Activated naive CD4-positive, alpha-beta T cell treated with anti-CD3 and anti-CD28 coated beads, Interleukin-2, amount 50 U/mL, for 72 hours (primary cell): Measurements from ENCODE around the gene GLE1. TPM values are rescaled to one million over a fixed set of nuclear protein-coding genes. Genes with fewer than 3 reads are reported as not detected.
"Not testable (repeated sequence)": the region's sequence is repeated elsewhere in the genome, so short reads cannot be mapped to it uniquely, and the experiment has no call there.

Experiments used
- ATAC-seq, 2 donors: fragments of 150-1000 bp; cut with Tn5 transposase; 2 replicates each; pipeline ENCODE4 v1.10.0; 2021; ENCODE audit warnings: mild to moderate bottlenecking in 2 of 2, moderate library complexity in 2 of 2
- DNase-seq, 2 donors: peaks; one replicate each; pipeline ENCODE4 v3.0.0; 2021 to 2022; ENCODE audit warnings: low spot score in 2 of 2
- H3K27ac Mint-ChIP-seq, 2 donors: one replicate each; pipeline ENCODE4 v1.8.0; 2022; ENCODE audit warnings: mild to moderate bottlenecking in 2 of 2, mixed read lengths in 2 of 2
- H3K36me3 Mint-ChIP-seq, 2 donors: one replicate each; pipeline ENCODE4 v1.8.0; 2022; ENCODE audit warnings: mixed read lengths in 2 of 2
- H3K9me3 Mint-ChIP-seq, 2 donors: one replicate each; pipeline ENCODE4 v1.8.0; 2022; ENCODE audit warnings: mixed read lengths in 2 of 2
- total RNA-seq, 2 donors: library from RNA; stranded (reverse); gene quantifications; one replicate each; pipeline ENCODE4 v1.2.3, GENCODE V29; 2022

GLE1 gene
- total RNA-seq, 2 donors from 2014 or later = 51.4 to 57.0 TPM

- no peak overlapping the region for H3K27ac Mint-ChIP-seq
- peaks cover 0 to 7% of the 10 kb centered on the region in 2 donors for H3K36me3 Mint-ChIP-seq
- no peak for ATAC-seq
- H3K9me3 Mint-ChIP-seq = no peaks in the 10 kb centered on the region
- DNase-seq = no peak
These were observed 51.8 kb downstream of the GLE1 start for GRCh38 chr9:128556276-128556675.

DNA sequence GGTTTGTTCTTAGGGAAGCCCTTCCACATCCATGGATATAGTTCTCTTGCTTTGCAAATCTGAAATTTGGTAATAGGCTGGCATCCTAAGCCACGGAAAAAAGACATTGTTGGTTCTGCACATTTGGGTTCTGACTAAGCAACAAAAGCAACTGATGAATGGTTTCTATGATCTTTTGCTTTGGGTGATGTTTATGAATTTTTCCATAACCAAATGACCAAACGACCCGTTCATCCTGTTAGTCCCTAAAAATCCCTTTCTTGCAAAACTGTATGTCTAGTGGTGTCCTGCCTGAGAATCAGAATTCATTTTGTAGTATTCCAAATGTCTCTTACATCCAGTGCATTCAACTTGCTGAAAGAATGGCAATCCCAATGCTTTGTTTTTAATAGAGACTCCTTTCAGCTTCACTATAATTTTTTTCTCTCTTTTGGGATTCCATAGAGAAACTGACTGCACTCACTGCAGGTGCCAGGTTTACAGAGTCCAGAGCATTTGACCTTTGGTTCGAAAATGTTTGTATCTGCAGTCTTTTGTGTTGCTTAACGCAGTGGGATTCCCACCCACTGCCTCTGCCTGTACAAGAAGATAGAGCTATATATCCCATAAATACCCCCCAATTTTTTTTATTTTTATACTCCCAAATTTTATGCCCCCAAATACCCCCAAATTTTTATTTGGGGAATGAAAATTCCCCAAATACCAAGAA is 52.6 kb downstream of the GLE1 start:
- ATAC-seq (no peak), DNase-seq (no peak)
- peaks cover 0 to under 1% of the 10 kb centered on the region in 2 donors for H3K36me3 Mint-ChIP-seq
- H3K27ac Mint-ChIP-seq = peak overlapping the region in 1 of 2 donors; percentile 86
- no peaks in the 10 kb centered on the region for H3K9me3 Mint-ChIP-seq

DNA sequence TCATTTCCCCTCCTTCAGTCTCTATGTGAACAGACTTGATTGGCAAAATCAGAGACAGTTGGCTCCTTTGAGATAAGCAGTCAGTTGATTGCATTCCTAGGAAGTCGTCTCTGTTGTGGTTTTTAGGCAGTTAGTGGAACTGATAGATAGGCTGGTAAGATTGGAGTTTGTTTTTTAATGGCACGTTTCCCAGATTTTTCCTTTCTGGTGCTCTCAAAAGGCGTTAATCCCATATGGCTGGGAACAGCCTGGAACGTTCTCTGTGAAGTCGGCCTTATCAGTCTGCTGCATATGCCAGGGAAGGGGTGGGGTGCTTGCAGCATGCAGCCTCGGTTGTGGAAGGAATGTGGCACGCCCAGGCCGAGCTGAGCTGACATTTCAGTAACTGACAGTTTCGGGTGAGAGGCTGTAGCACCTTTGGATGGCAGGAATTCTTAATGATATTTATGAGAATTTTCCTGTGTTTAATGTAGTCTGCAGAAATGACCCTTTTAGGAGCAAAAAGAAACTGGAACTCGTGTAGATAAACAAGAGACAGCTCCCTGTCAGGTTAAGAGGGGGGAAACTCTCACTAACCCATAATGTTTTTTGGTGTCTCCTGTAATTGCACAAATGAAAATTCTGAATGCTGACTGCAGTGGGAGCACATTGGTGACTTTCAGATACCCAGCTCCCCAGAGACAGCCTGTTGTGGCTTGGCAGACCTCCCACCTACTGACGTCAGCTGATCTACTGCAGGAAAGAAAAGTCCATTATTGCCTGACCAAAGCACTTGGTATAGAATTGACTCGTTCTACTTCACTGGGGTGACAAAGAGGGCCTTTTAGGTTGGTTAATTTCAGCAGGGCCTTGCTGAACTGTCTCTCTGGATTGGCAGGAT is 54.2 kb downstream of the GLE1 start:
- peak; percentile 76 to 89 for ATAC-seq
- Mint-ChIP-seq H3K36me3 (no peaks in the 10 kb centered on the region), H3K27ac (peak overlapping the region; percentile 78 to 79), H3K9me3 (no peaks in the 10 kb centered on the region)
- peak in 1 of 2 donors; percentile 54 for DNase-seq

DNA sequence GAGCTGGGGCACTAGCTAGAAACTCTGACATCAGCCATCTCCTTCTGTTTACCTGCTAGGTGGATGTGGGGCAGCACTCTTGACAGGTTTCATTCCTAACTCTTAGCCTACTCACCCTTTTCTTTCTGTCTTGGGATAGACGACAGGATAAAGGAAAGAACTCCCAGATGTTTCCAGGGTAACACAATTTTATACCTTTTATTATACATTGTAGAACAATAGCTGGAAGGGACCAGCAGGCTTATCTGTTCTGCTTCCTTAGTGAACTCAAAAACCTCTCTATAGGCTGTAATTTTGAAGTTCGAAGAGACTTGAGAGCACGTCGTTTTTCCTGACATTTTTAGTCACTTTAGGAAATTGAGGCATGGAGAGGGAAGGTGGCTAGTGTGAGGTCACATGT is 61.1 kb downstream of the GLE1 start:
- ATAC-seq (no peak), DNase-seq (no peak)
- H3K36me3 Mint-ChIP-seq = peaks cover 0 to 5% of the 10 kb centered on the region in 2 donors
- H3K27ac Mint-ChIP-seq = no peak overlapping the region
- H3K9me3 Mint-ChIP-seq = no peaks in the 10 kb centered on the region

GRCh38 chr9:128568470-128569078 is 64.1 kb downstream of the GLE1 start:
- DNase-seq = no peak
- H3K27ac Mint-ChIP-seq = peak overlapping the region; percentile 49 to 65
- H3K9me3 Mint-ChIP-seq = no peaks in the 10 kb centered on the region
- no peak for ATAC-seq
- H3K36me3 Mint-ChIP-seq = peaks cover 0 to 5% of the 10 kb centered on the region in 2 donors

DNA sequence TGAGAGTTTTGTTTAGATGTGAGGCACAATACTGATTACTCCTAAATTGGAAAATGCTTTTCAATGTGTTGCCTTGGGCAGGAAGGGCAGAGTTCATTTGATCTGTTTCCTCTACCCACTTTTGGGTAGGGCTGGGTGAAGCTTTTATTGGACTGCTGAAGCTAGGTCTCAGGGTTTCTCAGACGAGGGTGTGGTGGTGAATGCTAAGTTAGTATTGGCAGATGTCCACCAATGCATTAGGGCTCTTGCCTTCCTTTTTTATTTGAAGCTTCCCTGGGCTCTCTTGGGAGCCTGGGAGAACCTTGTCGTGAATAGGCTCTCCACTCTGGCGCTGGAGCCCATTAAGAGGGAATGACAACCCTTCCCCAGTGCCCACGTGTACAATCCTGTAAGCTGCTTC is 71.0 kb downstream of the GLE1 start:
- Mint-ChIP-seq H3K9me3 (no peaks in the 10 kb centered on the region), H3K36me3 (peaks cover 5 to 6% of the 10 kb centered on the region in 2 donors), H3K27ac (peak overlapping the region; percentile 35 to 41)
- DNase-seq (no peak), ATAC-seq (no peak)

DNA sequence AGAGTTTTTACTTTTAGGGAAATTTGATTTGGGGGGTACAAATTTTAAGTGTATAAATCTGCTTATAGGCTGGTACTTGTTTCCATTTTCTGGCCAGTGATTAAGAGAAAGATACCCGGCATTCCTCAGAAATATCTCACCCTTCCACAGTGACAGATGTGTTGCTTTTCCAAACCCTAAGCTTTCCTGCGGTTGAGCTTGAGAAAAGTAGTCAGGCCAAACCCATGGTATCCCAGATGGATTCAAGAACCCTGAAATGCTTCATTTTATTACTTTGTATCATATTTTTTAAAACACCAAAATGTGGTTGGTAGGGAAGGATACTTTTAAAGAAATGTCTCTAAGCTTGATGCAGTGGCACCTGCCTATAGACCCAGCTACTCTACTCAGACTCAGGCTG is 71.4 kb downstream of the GLE1 start:
- DNase-seq = no peak
- H3K9me3 Mint-ChIP-seq = no peaks in the 10 kb centered on the region
- ATAC-seq = no peak
- H3K36me3 Mint-ChIP-seq = peaks cover 5 to 10% of the 10 kb centered on the region in 2 donors
- peak overlapping the region; percentile 35 to 41 for H3K27ac Mint-ChIP-seq

GRCh38 chr9:128577206-128577605 is 72.7 kb downstream of the GLE1 start:
- no peak for ATAC-seq
- H3K27ac Mint-ChIP-seq = peak overlapping the region in 1 of 2 donors; percentile 26
- no peak for DNase-seq
- peaks cover 5 to 12% of the 10 kb centered on the region in 2 donors for H3K36me3 Mint-ChIP-seq
- H3K9me3 Mint-ChIP-seq = no peaks in the 10 kb centered on the region

DNA sequence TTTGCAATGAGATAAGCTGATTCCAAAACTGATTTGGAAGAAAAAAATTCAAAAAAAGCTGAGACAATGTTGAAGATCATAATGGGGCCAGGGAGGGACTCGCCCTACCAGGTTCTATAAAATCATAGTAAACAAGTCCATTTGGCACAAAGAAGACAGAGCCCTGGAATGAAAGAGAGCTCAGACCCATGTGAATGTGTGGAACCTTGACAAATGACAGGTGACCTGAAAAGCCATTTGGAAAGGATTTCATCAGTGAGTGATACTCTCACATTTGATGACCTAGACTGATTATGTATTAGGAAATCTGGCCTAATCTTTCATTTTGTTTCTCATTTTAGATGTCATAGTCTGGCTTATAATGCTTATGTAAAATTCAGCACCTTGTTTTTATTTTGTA is 74.7 kb downstream of the GLE1 start:
- no peak for DNase-seq
- no peak overlapping the region for H3K27ac Mint-ChIP-seq
- H3K36me3 Mint-ChIP-seq = peaks cover 5 to 12% of the 10 kb centered on the region in 2 donors
- H3K9me3 Mint-ChIP-seq = no peaks in the 10 kb centered on the region
- no peak for ATAC-seq

DNA sequence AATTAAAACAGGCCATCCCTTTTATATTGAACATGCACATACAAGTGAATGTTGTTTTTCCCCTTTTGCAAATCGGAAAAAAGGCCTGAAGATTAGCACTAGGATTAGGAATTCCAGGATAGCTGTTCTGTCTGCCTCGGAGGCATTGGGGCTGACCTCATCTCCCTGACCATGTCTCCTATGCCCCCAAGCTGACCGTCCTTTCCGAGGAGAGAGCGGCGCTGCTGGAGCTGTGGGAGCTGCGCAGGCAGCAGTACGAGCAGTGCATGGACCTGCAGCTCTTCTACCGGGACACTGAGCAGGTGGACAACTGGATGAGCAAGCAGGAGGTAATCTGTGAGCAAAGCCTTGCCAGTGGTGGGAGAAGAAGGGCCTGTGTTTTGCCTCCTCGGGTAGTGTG is 76.2 kb downstream of the GLE1 start:
- H3K9me3 Mint-ChIP-seq = no peaks in the 10 kb centered on the region
- H3K36me3 Mint-ChIP-seq = peaks cover 5 to 18% of the 10 kb centered on the region in 2 donors
- ATAC-seq (no peak), DNase-seq (no peak)
- H3K27ac Mint-ChIP-seq = peak overlapping the region in 1 of 2 donors; percentile 46

DNA sequence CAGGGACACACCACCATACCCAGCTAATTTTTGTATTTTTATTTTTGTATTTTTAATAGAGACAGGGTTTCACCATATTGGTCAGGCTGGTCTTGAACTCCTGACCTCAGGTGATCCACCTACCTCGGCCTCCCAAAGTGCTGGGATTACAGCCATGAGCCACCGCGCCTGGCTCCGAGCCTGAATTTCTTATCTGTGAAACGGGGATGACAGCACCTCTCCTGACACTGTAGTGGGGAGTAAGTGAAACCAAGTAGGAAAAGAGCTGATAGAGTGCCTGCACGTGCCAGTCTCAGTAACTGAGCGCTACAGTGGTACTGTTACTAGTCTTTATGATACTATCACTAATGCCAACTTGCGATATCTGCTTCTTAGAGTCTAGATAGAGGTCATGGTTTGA is 80.6 kb downstream of the GLE1 start:
- not testable (repeated sequence) for H3K9me3 Mint-ChIP-seq, ATAC-seq, DNase-seq
- peaks cover 5 to 31% of the 10 kb centered on the region in 2 donors for H3K36me3 Mint-ChIP-seq
- H3K27ac Mint-ChIP-seq = peak overlapping the region in 1 of 2 donors; percentile 4

DNA sequence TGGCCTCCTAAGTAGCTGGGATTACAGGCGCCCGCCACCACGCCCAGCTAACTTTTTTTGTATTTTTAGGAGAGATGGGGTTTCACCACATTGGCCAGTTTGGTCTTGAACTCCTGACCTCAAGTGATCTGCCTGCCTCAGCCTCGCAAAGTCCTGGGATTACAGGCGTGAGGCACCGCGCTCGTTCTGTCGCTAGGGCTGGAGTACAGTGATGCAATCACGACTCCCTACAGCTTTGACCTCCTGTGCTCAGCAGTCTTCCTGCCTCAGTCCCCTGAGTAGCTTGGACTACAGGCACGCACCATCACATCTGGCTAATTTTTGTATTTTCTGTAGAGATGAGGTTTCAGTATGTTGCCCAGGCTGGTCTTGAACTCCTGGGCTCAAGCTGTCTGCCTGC is 82.4 kb downstream of the GLE1 start:
- H3K9me3 Mint-ChIP-seq, DNase-seq: not testable (repeated sequence)
- ATAC-seq = peak in 1 of 2 donors; percentile 29
- Mint-ChIP-seq H3K27ac (peak overlapping the region; percentile 0 to 84), H3K36me3 (peaks cover 10 to 33% of the 10 kb centered on the region in 2 donors)

- ATAC-seq (peak; percentile 97 to 98), DNase-seq (peak; percentile 54 to 57)
- no peaks in the 10 kb centered on the region for H3K9me3 Mint-ChIP-seq
- H3K36me3 Mint-ChIP-seq = peaks cover 10 to 36% of the 10 kb centered on the region in 2 donors
- H3K27ac Mint-ChIP-seq = peak overlapping the region; percentile 0 to 84
These were observed 82.9 kb downstream of the GLE1 start for GRCh38 chr9:128587453-128587852.

GRCh38 chr9:128588581-128589233 is 84.2 kb downstream of the GLE1 start:
- peak overlapping the region in 1 of 2 donors; percentile 44 for H3K27ac Mint-ChIP-seq
- H3K36me3 Mint-ChIP-seq = peaks cover 10 to 43% of the 10 kb centered on the region in 2 donors
- H3K9me3 Mint-ChIP-seq = no peaks in the 10 kb centered on the region
- ATAC-seq = no peak
- DNase-seq = no peak
